UCSD-AML1 (cell line): ENCODE results near the gene FBXL13.
A peak's percentile ranks its signal among the peaks of the same experiment; 100 is the strongest.
"Not testable (repeated sequence)": the region's sequence is repeated elsewhere in the genome, so short reads cannot be mapped to it uniquely, and the experiment has no call there.

Experiments
- DNase-seq: peaks from one replicate; lab custom pipeline; 2025; ENCODE audit not compliant: unreplicated experiment; lab: John Stamatoyannopoulos, UW

FBXL13 gene

GRCh38 chr7:103080923-103081322, 6.3 kb upstream of the FBXL13 start:
- no peak for DNase-seq

- DNase-seq, result no peak
Measured at GRCh38 chr7:103079836-103080235, 5.2 kb upstream of the FBXL13 start.

GRCh38 chr7:103078226-103078625, 3.6 kb upstream of the FBXL13 start:
- not testable (repeated sequence) for DNase-seq

GRCh38 chr7:103077318-103077717, 2.7 kb upstream of the FBXL13 start:
- DNase-seq, result no peak

- no peak for DNase-seq
Measured at GRCh38 chr7:103076764-103077163, 2.2 kb upstream of the FBXL13 start.

- peak; percentile 38 for DNase-seq
Measured at GRCh38 chr7:103075337-103075918, 832 bp upstream of the FBXL13 start.

- DNase-seq, result no peak
Measured at GRCh38 chr7:103073989-103074518, 542 bp downstream of the FBXL13 start.

- DNase-seq, result no peak
Measured at GRCh38 chr7:103071000-103071399, 3.6 kb downstream of the FBXL13 start.

- DNase-seq, result no peak
Measured at GRCh38 chr7:103068414-103069403, 5.9 kb downstream of the FBXL13 start.

- peak; percentile 49 for DNase-seq
Measured at GRCh38 chr7:103065667-103066066, 8.9 kb downstream of the FBXL13 start.

- no peak for DNase-seq
Measured at GRCh38 chr7:103063895-103064294, 10.7 kb downstream of the FBXL13 start.

- no peak for DNase-seq
Measured at GRCh38 chr7:103059471-103059870, 15.1 kb downstream of the FBXL13 start.

- DNase-seq, result no peak
Measured at GRCh38 chr7:103058122-103058521, 16.5 kb downstream of the FBXL13 start.

GRCh38 chr7:103056006-103056405, 18.6 kb downstream of the FBXL13 start:
- not testable (repeated sequence) for DNase-seq

GRCh38 chr7:103051519-103051918, 23.1 kb downstream of the FBXL13 start:
- no peak for DNase-seq

GRCh38 chr7:103048833-103049232, 25.8 kb downstream of the FBXL13 start:
- no peak for DNase-seq

GRCh38 chr7:103041815-103042214, 32.8 kb downstream of the FBXL13 start:
- DNase-seq, result not testable (repeated sequence)

- not testable (repeated sequence) for DNase-seq
Measured at GRCh38 chr7:103037823-103038739, 36.5 kb downstream of the FBXL13 start.

GRCh38 chr7:103037476-103037822, 37.1 kb downstream of the FBXL13 start:
- DNase-seq, result no peak

- not testable (repeated sequence) for DNase-seq
Measured at GRCh38 chr7:103034318-103034717, 40.3 kb downstream of the FBXL13 start.

- DNase-seq, result no peak
Measured at GRCh38 chr7:103031781-103032180, 42.8 kb downstream of the FBXL13 start.
